Left lung (tissue), 10 donors: ENCODE measurements around the gene RYR3. TPM values are rescaled to one million over a fixed set of nuclear protein-coding genes. Genes with fewer than 3 reads are reported as not detected.
A peak's percentile ranks its signal among the peaks of the same experiment; 100 is the strongest.

ENCODE experiments used
- ATAC-seq: fragments of 200-7000 bp; cut with Tn5 transposase; one replicate; pipeline ENCODE4 v1.9.1; 2020; ENCODE audit warnings: moderate library complexity
- DNase-seq, 4 donors: peaks; one replicate each; pipeline ENCODE4 v3.0.0-alpha.2; 2013 to 2020
- H3K27ac ChIP-seq, 2 donors: fragments of 200-600 bp; sonication (generic) in 1 of 2; one replicate each; pipeline versions ENCODE4 v1.5.0 to v1.8.0; 2020 to 2021
- H3K27me3 ChIP-seq, 2 donors: fragments of 200-600 bp; sonication (generic) in 1 of 2; one replicate each; pipeline versions ENCODE4 v1.5.0 to v1.8.0; 2020 to 2021
- H3K36me3 ChIP-seq, 2 donors: fragments of 200-600 bp; sonication (generic) in 1 of 2; one replicate each; pipeline versions ENCODE4 v1.5.0 to v1.8.0; 2020 to 2021
- H3K4me1 ChIP-seq, 2 donors: fragments of 200-600 bp; one replicate each; pipeline ENCODE4 v1.8.0; 2021
- H3K4me3 ChIP-seq, 2 donors: fragments of 200-600 bp; sonication (generic) in 1 of 2; one replicate each; pipeline versions ENCODE4 v1.5.0 to v1.8.0; 2020 to 2021; ENCODE audit warnings: mild to moderate bottlenecking in 1 of 2
- H3K9me3 ChIP-seq, 2 donors: fragments of 200-600 bp; sonication (generic) in 1 of 2; one replicate each; pipeline versions ENCODE4 v1.5.0 to v1.8.0; 2020 to 2021
- intact Hi-C, 2 donors: fragments of 100-400 bp; cut with DNase I; formaldehyde crosslinking; loops; one replicate each; pipeline versions ENCODE4 v1.11.2 to v1.14.2; 2022
- polyA plus RNA-seq, 6 donors: library from polyadenylated mRNA; unstranded; fragments of 120-200 nt; gene quantifications; one replicate each; pipeline ENCODE4 v1.2.1, GENCODE V29; 2013; ENCODE audit not compliant: insufficient read length in 6 of 6
- total RNA-seq, 2 donors: library from RNA; stranded (reverse); fragmentation: NEBNext Ultra II Directional; extraction: Animal tissue kit (Norgen Biotek cat#: 25700); gene quantifications; one replicate each; pipeline ENCODE4 v1.2.1, GENCODE V29; 2021
- TF ChIP-seq, protein P1 (sequence below), 2 donors: fragments of 200-600 bp; sonication (generic) in 1 of 2; IDR thresholded peaks; one replicate each; pipeline versions ENCODE4 v1.5.0 to v1.8.0; 2021; ENCODE audit warnings: antibody characterized with exemption in 2 of 2
- donor health status: DM: no; HTN: yes; CAD: no.
- donor health status: DM: no; HTN: no; CAD: no.

Gene RYR3
- total and polyA plus RNA-seq, 8 donors = 0.24 to 12.6 (median 8.6) TPM

DNA sequence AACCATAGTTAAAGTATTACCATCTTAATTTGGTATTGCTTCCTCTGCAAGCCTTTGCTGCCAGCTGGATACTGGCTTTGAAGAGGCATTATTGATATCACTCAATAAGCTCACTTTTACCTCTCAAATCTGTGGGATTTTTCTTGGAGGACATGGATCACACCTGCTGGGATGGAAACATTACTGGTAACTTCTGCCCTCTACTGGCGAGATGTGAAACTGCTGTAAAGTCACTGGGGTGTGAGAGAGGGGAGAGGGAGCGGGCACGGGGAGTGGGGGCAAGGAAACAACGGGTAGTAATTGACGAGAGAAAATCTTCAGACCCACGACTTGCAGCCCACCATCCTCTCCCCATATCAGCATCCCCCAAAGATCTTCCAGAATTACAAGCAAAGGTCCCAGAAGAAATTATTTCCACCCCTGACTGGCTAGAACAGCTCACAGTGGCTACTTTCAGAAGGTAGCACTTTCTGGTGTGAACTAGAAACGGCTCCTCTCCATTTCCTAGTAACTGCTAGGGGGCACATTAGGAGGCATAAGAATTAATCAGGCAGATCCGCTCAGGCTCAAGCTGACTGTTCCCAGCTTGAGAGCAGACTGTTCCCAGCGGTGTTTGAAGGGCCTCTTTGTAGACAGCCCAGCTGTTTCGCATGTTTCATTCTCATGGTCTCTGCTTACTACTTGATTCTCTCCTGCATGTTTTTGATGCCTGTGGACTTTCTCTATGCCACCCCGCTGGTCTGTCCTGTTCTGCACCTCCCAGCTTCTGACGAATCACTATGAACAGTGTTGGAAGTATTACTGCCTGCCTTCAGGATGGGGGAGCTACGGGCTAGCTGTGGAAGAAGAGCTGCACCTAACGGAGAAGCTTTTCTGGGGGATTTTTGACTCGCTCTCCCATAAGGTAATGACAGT, 427.2 kb downstream of the RYR3 start:
- DNase-seq = no peak
- Histone ChIP-seq H3K4me1 (no peaks in the 10 kb centered on the region), H3K36me3 (no peaks in the 10 kb centered on the region), H3K27ac (no peak overlapping the region), H3K4me3 (no peak overlapping the region), H3K9me3 (no peaks in the 10 kb centered on the region), H3K27me3 (no peaks in the 10 kb centered on the region)
- intact Hi-C loops = loop anchor here in 1 of 2 donors (10.0 kb wide), 1 partner anchor 227 kb away; the partner anchor contains the start of gene CHRM5
- TF ChIP-seq, protein P1, sequence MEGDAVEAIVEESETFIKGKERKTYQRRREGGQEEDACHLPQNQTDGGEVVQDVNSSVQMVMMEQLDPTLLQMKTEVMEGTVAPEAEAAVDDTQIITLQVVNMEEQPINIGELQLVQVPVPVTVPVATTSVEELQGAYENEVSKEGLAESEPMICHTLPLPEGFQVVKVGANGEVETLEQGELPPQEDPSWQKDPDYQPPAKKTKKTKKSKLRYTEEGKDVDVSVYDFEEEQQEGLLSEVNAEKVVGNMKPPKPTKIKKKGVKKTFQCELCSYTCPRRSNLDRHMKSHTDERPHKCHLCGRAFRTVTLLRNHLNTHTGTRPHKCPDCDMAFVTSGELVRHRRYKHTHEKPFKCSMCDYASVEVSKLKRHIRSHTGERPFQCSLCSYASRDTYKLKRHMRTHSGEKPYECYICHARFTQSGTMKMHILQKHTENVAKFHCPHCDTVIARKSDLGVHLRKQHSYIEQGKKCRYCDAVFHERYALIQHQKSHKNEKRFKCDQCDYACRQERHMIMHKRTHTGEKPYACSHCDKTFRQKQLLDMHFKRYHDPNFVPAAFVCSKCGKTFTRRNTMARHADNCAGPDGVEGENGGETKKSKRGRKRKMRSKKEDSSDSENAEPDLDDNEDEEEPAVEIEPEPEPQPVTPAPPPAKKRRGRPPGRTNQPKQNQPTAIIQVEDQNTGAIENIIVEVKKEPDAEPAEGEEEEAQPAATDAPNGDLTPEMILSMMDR (IDR thresholded peaks at IDR 0.05) = peak; percentile 61 to 63
- ATAC-seq = peak; percentile 84

DNA sequence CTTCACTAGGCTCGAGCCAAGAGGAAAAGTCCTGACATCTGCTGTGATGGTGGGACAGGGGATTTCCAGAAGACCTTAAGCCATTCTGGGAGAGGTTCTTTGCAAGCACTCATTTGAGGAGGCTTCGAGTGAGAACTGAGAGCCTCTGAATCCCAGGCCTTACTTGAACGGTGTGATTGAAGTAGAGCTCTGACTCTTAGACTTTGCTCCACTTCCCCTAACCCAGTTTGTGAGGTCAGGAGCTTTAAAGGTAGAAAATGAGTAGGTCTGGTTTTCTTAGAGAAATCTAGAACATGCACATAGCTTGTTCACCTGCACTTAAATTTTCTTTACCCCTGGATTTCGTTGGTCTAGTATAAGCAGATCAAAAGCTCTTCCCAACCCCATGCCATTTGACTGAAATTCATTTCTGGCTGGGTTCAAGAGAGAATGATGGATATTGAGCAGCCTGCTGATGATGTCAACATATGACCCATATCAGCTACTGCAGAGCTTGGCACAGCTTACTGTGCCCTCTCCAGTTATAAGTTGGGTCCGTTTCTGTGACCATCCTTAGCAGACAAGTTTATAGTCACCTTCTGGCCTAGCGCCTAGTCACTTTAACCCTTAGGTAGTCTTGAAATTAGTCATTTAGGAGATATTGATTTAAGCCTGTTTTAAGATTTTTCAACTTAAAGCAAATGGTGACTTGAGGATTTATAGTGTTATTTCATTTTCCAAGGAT, 428.3 kb downstream of the RYR3 start:
- H3K27ac ChIP-seq = no peak overlapping the region
- DNase-seq = no peak
- H3K4me1 ChIP-seq = no peaks in the 10 kb centered on the region
- H3K9me3 ChIP-seq = no peaks in the 10 kb centered on the region
- no peaks in the 10 kb centered on the region for H3K36me3 ChIP-seq
- TF ChIP-seq, protein P1 (IDR thresholded peaks at IDR 0.05) = no peak
- no peaks in the 10 kb centered on the region for H3K27me3 ChIP-seq
- no peak for ATAC-seq
- no peak overlapping the region for H3K4me3 ChIP-seq
- intact Hi-C loops = loop anchor here in 1 of 2 donors (10.0 kb wide), 1 partner anchor 226 kb away; the partner anchor contains the start of gene CHRM5

DNA sequence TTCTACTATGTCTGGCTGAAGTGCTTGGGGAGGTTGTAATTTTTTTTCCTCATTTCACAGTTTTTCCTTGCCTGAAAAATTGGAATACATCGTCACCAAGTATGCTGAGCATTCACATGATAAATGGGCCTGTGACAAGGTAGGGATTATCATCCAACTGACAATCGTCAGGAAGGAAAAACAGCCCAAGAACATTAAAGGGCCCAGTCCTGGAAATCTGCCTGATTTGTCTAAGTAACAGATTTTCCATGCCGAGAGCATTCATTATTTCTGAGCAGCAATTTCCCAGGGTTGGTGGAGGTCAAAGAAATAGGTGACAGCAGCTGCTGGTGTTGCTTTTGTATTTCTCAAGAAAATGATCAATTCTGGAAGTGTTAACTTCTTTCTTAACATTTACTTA, 431.5 kb downstream of the RYR3 start:
- Histone ChIP-seq H3K27ac (no peak overlapping the region), H3K4me1 (no peaks in the 10 kb centered on the region), H3K9me3 (no peaks in the 10 kb centered on the region), H3K36me3 (no peaks in the 10 kb centered on the region), H3K27me3 (no peaks in the 10 kb centered on the region), H3K4me3 (no peak overlapping the region)
- ATAC-seq (no peak), DNase-seq (peak in 1 of 4 donors; percentile 24)
- TF ChIP-seq, protein P1 (IDR thresholded peaks at IDR 0.05) = no peak
- intact Hi-C loops = no loop called here

DNA sequence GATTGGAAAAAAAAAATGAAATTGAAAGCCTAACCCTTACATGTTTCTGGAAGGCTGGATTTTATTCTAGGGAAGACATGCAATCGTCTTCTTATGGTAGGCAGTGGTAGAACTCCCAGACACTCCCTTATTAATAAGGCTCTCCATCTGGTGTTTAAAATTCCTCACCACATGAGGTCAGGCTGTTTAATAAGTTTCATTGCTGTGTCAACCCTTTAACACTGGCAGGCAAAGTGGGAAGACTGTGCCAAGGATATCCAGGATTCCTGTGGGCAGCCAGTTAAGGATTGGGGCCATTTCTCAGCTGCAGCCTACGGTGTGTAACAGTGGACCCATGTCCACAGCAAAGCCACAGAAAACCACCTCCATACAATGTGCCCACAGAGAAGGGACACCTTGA, 432.0 kb downstream of the RYR3 start:
- Histone ChIP-seq H3K27ac (no peak overlapping the region), H3K27me3 (no peaks in the 10 kb centered on the region), H3K9me3 (no peaks in the 10 kb centered on the region), H3K4me3 (no peak overlapping the region), H3K36me3 (no peaks in the 10 kb centered on the region), H3K4me1 (no peaks in the 10 kb centered on the region)
- TF ChIP-seq, protein P1 (IDR thresholded peaks at IDR 0.05) = no peak
- ATAC-seq (peak; percentile 68), DNase-seq (no peak)
- intact Hi-C loops = no loop called here

DNA sequence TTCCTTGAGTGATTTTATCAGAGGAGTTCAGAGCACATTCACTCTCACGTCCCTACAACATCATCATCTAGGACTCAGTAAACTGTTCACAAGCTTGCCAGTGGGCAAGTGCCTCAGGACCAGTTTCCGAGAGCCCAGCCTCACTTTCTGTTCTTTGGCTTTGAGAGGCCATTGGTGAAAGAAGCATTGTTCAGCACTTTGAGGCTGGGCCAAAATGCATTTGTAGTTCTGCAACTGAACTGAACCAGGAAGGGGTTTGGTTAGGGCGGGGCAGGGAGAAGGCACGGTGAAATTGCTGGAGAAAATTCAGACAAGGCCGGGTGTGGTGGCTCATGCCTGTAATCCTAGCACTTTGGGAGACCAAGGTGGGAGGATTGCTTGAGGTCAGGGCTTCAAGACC, 435.4 kb downstream of the RYR3 start:
- intact Hi-C loops = no loop called here
- ATAC-seq (no peak), DNase-seq (no peak)
- Histone ChIP-seq H3K36me3 (no peaks in the 10 kb centered on the region), H3K9me3 (no peaks in the 10 kb centered on the region), H3K4me3 (no peak overlapping the region), H3K4me1 (no peaks in the 10 kb centered on the region), H3K27ac (no peak overlapping the region), H3K27me3 (no peaks in the 10 kb centered on the region)
- TF ChIP-seq, protein P1 (IDR thresholded peaks at IDR 0.05) = no peak
